HG03159 (cell line): ENCODE measurements around the gene SYNPR.
"Not testable (repeated sequence)": the region's sequence is repeated elsewhere in the genome, so short reads cannot be mapped to it uniquely, and the experiment has no call there.

Experiments used
- ATAC-seq: cut with Tn5 transposase; IDR thresholded peaks from one replicate; pipeline ENCODE4 v1.9.1; 2021; ENCODE audit warnings: mild to moderate bottlenecking, moderate library complexity; ENCODE audit not compliant: unreplicated experiment

SYNPR gene

DNA sequence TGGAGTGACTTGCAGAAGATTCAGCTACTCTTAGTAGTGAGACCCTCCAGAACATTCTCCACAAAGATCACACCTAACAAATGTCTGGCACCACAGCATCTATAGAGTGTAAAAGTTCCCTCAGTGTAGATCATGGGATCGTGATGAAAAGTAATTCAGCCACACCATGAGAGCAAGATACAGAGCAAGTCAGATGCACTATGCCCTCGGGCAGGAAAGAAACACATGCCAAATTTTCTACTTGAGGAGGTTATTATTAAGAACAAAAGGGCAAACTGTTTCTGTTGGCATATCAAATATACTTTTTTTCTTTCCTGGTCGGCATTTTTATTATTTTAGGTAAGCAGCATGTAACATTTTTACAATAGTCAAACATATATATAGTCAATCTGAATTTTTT is 329.6 kb downstream of the SYNPR start:
- no peak for ATAC-seq

DNA sequence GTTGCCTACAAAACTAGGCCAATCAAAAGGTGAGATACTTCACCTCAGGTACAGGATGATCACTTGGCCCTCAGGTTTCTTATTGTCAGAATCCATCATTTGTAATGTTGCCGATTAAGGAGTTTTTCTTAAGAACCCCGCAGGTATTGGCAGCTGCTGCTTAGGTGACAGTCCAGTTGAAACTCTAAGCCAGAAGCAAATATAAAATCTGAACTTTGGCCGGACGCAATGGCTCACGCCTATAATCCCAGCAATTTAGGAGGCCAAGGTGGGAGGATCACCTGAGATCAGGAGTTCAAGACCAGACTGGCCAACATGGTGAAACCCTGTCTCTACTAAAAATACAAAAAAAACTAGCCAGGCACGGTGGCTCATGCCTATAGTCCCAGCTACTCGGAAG is 331.3 kb downstream of the SYNPR start:
- ATAC-seq: no peak

- no peak for ATAC-seq
Observed at GRCh38 chr3:63609834-63610233, 331.7 kb downstream of the SYNPR start.

DNA sequence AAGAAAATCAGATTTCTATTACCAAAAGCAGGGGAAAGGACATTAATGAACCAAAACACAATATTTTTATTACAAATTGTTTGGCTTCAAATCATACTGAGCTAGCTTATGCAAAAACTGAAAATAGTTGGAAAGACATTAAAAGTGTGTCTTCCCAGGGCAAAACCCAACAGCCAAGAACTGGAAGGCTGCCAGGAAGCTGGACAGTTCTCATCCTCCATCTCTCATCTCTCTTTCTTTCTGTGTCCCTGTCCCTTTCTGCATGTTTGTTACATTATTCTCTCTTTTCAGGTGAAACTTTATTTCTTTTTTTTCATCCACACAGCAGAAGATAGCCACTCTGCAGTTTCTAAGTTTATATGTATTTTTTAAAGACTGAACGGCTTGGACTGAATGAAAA is 333.3 kb downstream of the SYNPR start:
- no peak for ATAC-seq

DNA sequence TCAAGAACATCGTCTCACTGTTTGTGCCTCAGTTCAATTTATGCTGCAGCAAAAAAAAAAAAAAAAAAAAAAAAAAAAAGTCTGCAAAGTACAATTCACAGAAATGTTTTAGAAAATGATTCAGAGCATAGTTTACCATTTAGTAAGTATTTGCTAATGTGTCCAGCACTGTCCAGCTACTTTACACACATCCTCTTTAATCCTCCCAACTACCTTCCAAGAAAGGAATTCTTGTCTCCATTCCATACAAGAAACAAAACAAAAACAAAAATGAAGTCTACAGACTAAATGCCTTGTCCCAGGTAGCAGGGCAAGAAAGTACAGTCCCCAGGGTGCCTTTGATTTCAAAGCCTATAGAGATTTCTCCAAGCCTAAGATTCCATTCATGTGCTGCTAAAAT is 335.5 kb downstream of the SYNPR start:
- no peak for ATAC-seq

- ATAC-seq: no peak
Observed at GRCh38 chr3:63617391-63617790, 339.3 kb downstream of the SYNPR start.

DNA sequence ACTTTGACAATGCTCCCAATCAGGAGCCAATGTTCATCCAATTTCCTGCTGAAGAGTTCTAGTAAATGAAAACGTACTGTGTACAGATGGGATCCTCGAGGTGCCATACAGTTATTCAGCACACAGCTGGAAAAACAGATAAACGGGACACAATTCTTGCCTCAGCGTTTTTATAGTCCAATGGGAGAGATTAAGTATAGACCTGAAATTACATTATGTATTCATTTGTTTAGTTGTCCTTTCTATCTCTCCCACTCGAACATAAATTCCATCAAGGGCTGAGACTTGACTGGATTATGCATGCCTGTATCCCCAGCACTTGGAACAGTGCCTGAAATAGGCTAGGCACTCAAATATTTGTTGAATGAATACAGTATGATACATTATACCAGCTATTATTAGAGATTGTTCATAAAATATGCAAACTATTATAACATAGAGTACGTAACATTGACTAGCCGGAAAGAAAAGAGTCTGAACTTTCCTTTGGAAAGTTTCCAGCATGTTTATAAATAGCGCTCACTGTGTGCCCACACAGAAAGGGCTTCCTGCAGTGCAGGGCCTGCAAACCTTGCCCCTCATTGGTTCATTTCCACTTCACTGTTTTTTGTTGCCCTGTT is 346.9 kb downstream of the SYNPR start:
- ATAC-seq: no peak

GRCh38 chr3:63631670-63632069 is 353.6 kb downstream of the SYNPR start:
- ATAC-seq: no peak

- ATAC-seq: no peak
Observed at GRCh38 chr3:63635186-63635585, 357.1 kb downstream of the SYNPR start.

- ATAC-seq: no peak
Observed at GRCh38 chr3:63639806-63640205, 361.7 kb downstream of the SYNPR start.

DNA sequence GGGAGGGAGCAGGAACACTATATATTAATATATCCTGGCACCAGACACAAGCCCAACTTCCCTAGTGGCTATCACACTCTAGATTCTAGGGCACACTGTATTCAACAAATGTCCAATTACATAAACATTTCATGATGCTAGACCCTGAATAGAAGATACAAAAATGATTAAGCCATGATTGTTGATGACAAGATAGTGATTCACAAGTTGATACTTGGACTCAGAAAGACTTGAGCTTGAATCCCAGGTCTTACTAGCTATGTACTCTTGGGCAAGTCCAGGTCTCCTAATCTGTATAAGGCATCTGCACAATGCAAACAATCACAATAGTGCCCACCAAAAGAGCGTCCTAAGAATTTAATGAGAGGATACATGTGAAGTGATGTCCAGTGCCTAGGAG is 364.4 kb downstream of the SYNPR start:
- no peak for ATAC-seq

DNA sequence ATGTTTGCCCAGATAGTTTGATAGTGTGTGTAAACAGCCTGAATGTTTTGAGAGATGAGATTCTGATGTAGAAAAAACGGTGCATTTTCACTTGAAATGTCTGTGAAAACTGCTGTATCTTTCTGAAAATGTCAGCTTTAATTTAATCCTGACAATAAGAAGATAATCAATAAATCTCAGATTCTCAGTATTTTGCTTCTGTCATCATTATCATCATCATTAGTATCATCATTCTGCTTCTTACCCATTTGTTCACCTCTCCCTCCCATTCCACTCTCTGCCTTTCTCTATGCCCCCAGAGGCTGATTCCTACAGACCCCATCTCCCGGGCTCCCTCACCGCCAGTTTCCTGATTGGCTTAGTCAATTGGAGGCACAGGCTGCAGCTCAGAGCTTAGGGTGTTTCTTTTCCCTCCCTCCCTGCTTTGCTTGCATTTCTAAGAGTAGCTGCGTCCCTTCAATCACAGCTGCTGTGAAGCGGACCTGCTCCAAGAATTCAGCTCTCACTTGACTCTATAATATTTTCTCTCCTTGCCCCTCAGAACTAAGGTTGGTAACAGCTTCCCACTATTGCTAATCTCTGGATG is 366.2 kb downstream of the SYNPR start:
- ATAC-seq: no peak

GRCh38 chr3:63644928-63645781 is 367.0 kb downstream of the SYNPR start:
- ATAC-seq: not testable (repeated sequence)

DNA sequence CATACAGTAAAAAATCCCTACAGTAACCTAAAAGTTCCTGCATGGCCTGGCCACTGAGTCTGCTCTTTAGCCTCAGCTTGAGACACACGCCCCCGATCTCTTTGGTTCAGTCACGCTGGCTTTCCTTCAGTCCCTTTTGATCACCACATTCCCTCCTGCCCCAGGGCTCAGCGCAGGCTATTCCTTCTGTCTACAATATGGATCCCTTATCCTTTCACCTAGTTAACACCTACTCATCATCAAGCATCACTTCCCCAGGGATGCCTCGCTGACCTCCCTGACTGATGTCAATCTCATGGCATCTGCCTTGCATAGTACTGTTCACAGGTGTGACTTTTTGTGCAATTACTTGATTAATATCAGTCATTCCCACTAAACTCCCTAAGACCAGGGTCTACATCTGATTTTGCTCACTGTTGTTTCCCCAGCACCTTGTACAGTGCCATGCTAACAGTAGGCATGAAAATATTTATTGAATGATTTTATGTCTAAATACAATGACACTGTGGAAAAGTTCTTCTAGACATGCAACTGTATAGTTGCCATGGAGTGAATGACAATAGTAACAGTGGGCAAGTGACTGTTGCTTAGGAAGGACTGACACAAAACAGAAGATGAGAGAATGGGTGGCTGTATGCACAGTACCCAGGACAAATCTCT is 374.1 kb downstream of the SYNPR start, which contains the start of gene SNTN:
Gene SNTN (plus strand): TSS at position 610 of the 660 bp plus-strand sequence. CDS start 13 bp downstream, at position 623.
- ATAC-seq: no peak

GRCh38 chr3:63654211-63654610 is 376.1 kb downstream of the SYNPR start:
- no peak for ATAC-seq

- no peak for ATAC-seq
Observed at GRCh38 chr3:63654931-63655330, 376.8 kb downstream of the SYNPR start.

GRCh38 chr3:63655519-63655918 is 377.4 kb downstream of the SYNPR start:
- ATAC-seq: no peak

- ATAC-seq: no peak
Observed at GRCh38 chr3:63656786-63657185, 378.7 kb downstream of the SYNPR start.

GRCh38 chr3:63661242-63661641 is 383.1 kb downstream of the SYNPR start:
- no peak for ATAC-seq

GRCh38 chr3:63662011-63662410 is 383.9 kb downstream of the SYNPR start:
- ATAC-seq: no peak

GRCh38 chr3:63662500-63662899 is 384.4 kb downstream of the SYNPR start:
- ATAC-seq: no peak
